ENCODE results near the gene OR6S1. TPM values are rescaled to one million over a fixed set of nuclear protein-coding genes. Genes with fewer than 3 reads are reported as not detected.

The OR6S1 gene
- not detected in 2 replicates for total RNA-seq

GRCh38 chr14:20641591-20641990, at the start of gene OR6S1:
Gene OR6S1, minus strand, starts transcription at chr14:20641691. Its CDS starts 0 bp downstream, at chr14:20641691.

GRCh38 chr14:20688167-20688839, 46.8 kb upstream of the OR6S1 start, which contains the start of gene ANG:
Gene ANG, plus strand, starts transcription at chr14:20688764. Its CDS starts 4,801 bp downstream, at chr14:20693565.

GRCh38 chr14:20683891-20684661, 42.6 kb upstream of the OR6S1 start, which contains the start of gene RNASE4:
Gene RNASE4, plus strand, starts transcription at chr14:20684560. Its CDS starts 14,812 bp downstream, at chr14:20699372.

GRCh38 chr14:20591235-20591634, 50.3 kb downstream of the OR6S1 start, which contains the start of gene RNASE12:
Gene RNASE12, minus strand, starts transcription at chr14:20591376. Its CDS starts 653 bp downstream, at chr14:20590723.

Small RNA genes within 50 kb of the gene (small RNA-seq; reads per million reads assigned to genes)
- gene RF00019, result not detected

Other genes starting within 250 kb of the OR6S1 start
- 15.7 and 20.1 TPM in 2 replicates for gene TEP1, start 228.2 kb downstream of the OR6S1 start, total RNA-seq
- gene KLHL33, start 205.5 kb downstream of the OR6S1 start, total RNA-seq, result under 0.01 TPM in 1 of 2 replicates, not detected in the other
- gene OSGEP, start 186.9 kb downstream of the OR6S1 start, total RNA-seq, result 27.9 and 39.0 TPM in 2 replicates
- 92.7 and 102 TPM in 2 replicates for gene APEX1, start 186.5 kb downstream of the OR6S1 start, total RNA-seq
- gene PIP4P1, start 180.3 kb downstream of the OR6S1 start, total RNA-seq, result 18.8 and 19.2 TPM in 2 replicates
- 44.0 and 58.5 TPM in 2 replicates for gene PNP, start 172.3 kb downstream of the OR6S1 start, total RNA-seq
- not detected in 2 replicates for gene RNASE10, start 136.2 kb downstream of the OR6S1 start, total RNA-seq
- gene RNASE9, start 80.6 kb downstream of the OR6S1 start, total RNA-seq, result not detected in 2 replicates
- gene RNASE11, start 53.7 kb downstream of the OR6S1 start, total RNA-seq, result not detected in 2 replicates
- gene RNASE12, start 50.3 kb downstream of the OR6S1 start, total RNA-seq, result not detected in 2 replicates
- 16.9 and 20.0 TPM in 2 replicates for gene RNASE4, start 42.9 kb upstream of the OR6S1 start, total RNA-seq
- gene ANG, start 47.1 kb upstream of the OR6S1 start, total RNA-seq, result 6.5 and 6.7 TPM in 2 replicates
- not detected in 2 replicates for gene EDDM3A, start 104.2 kb upstream of the OR6S1 start, total RNA-seq
- gene EDDM3B, start 126.7 kb upstream of the OR6S1 start, total RNA-seq, result not detected in 2 replicates
- gene RNASE6, start 139.6 kb upstream of the OR6S1 start, total RNA-seq, result not detected in 2 replicates
- gene RNASE1, start 161.2 kb upstream of the OR6S1 start, total RNA-seq, result 0.39 and 0.87 TPM in 2 replicates
- gene RNASE3, start 249.7 kb upstream of the OR6S1 start, total RNA-seq, result not detected in 2 replicates

Data from placental epithelial cell (primary cell).